ENCODE data around the gene SLC2A1. TPM values are rescaled to one million over a fixed set of nuclear protein-coding genes. Genes with fewer than 3 reads are reported as not detected.

Gene SLC2A1
- total RNA-seq, 1 donor from 2014 or later: 1,021 TPM

- Histone ChIP-seq H3K27me3 (ENCODE audit: control insufficient read depth, insufficient read depth, low read length) (no peaks in the 10 kb centered on the region), H3K4me3 (ENCODE audit: low read depth, low read length) (no peak overlapping the region), H3K36me3 (ENCODE audit: control insufficient read depth, insufficient read depth, low read length) (peaks cover 1% of the 10 kb centered on the region)
- no peak for DNase-seq (ENCODE audit: low read depth)
- TF ChIP-seq CTCF (IDR thresholded peaks at IDR 0.05; ENCODE audit: insufficient read depth, low read length, poor library complexity, severe bottlenecking): no peak
Observed at GRCh38 chr1:42978317-42979035, 19.8 kb upstream of the SLC2A1 start.

GRCh38 chr1:42977653-42978052 lies 19.0 kb upstream of the SLC2A1 start:
- DNase-seq (ENCODE audit: low read depth): no peak
- no peak for TF ChIP-seq CTCF (IDR thresholded peaks at IDR 0.05; ENCODE audit: insufficient read depth, low read length, poor library complexity, severe bottlenecking)
- H3K36me3 ChIP-seq (ENCODE audit: control insufficient read depth, insufficient read depth, low read length): peaks cover 1% of the 10 kb centered on the region

GRCh38 chr1:42975561-42976225 lies 17.0 kb upstream of the SLC2A1 start:
- TF ChIP-seq CTCF (IDR thresholded peaks at IDR 0.05; ENCODE audit: insufficient read depth, low read length, poor library complexity, severe bottlenecking): no peak
- no peak for DNase-seq (ENCODE audit: low read depth)
- Histone ChIP-seq H3K4me3 (ENCODE audit: low read depth, low read length) (no peak overlapping the region), H3K27me3 (ENCODE audit: control insufficient read depth, insufficient read depth, low read length) (no peaks in the 10 kb centered on the region), H3K36me3 (ENCODE audit: control insufficient read depth, insufficient read depth, low read length) (peaks cover 1% of the 10 kb centered on the region)

More at GRCh38 chr1:42977653-42978052, 19.0 kb upstream of the SLC2A1 start:
- no peaks in the 10 kb centered on the region for H3K27me3 ChIP-seq (ENCODE audit: control insufficient read depth, insufficient read depth, low read length)
- no peak overlapping the region for H3K4me3 ChIP-seq (ENCODE audit: low read depth, low read length)

- peaks cover 1% of the 10 kb centered on the region for H3K36me3 ChIP-seq (ENCODE audit: control insufficient read depth, insufficient read depth, low read length)
- H3K4me3 ChIP-seq (ENCODE audit: low read depth, low read length): no peak overlapping the region
- no peaks in the 10 kb centered on the region for H3K27me3 ChIP-seq (ENCODE audit: control insufficient read depth, insufficient read depth, low read length)
- no peak for DNase-seq (ENCODE audit: low read depth)
- TF ChIP-seq CTCF (IDR thresholded peaks at IDR 0.05; ENCODE audit: insufficient read depth, low read length, poor library complexity, severe bottlenecking): no peak
Observed at GRCh38 chr1:42974767-42975437, 16.2 kb upstream of the SLC2A1 start.

- Histone ChIP-seq H3K27me3 (ENCODE audit: control insufficient read depth, insufficient read depth, low read length) (no peaks in the 10 kb centered on the region), H3K36me3 (ENCODE audit: control insufficient read depth, insufficient read depth, low read length) (peaks cover 1% of the 10 kb centered on the region), H3K4me3 (ENCODE audit: low read depth, low read length) (no peak overlapping the region)
- TF ChIP-seq CTCF (IDR thresholded peaks at IDR 0.05; ENCODE audit: insufficient read depth, low read length, poor library complexity, severe bottlenecking): no peak
- no peak for DNase-seq (ENCODE audit: low read depth)
Observed at GRCh38 chr1:42973799-42974198, 15.1 kb upstream of the SLC2A1 start.

All from kidney epithelial cell (primary cell).